Vagina (tissue), 2 donors: ENCODE results near the gene CSMD2. TPM values are rescaled to one million over a fixed set of nuclear protein-coding genes. Genes with fewer than 3 reads are reported as not detected.

Experiments
- DNase-seq, 2 donors: peaks; one replicate each; pipeline ENCODE4 v3.0.0-alpha.2; 2017; ENCODE audit errors: extremely low spot score in 2 of 2
- H3K27ac ChIP-seq: fragments of 200-600 bp; sonication (generic); one replicate; pipeline ENCODE4 v1.5.1; 2019
- H3K27me3 ChIP-seq: fragments of 200-600 bp; sonication (generic); one replicate; pipeline ENCODE4 v1.5.1; 2019
- H3K36me3 ChIP-seq, 2 donors: fragments of 200-600 bp; sonication (generic); one replicate each; pipeline ENCODE4 v1.5.1; 2017 to 2019
- H3K4me1 ChIP-seq: fragments of 200-600 bp; sonication (generic); one replicate; pipeline ENCODE4 v1.5.1; 2019
- H3K4me3 ChIP-seq, 2 donors: fragments of 200-600 bp; sonication (generic); 1 replicate in 1 of 2; 2 replicates in 1 of 2; pipeline ENCODE4 v1.5.1; 2016 to 2019
- H3K9me3 ChIP-seq: fragments of 200-600 bp; sonication (generic); one replicate; pipeline ENCODE4 v1.5.1; 2019
- CTCF ChIP-seq, 3 experiments: fragments of 450-650 bp in 2 of 3; fragments of 200-600 bp in 1 of 3; sonication (generic) in 1 of 3; IDR thresholded peaks; one replicate each; pipeline ENCODE4 v1.5.1; 2017 to 2019; ENCODE audit warnings: antibody characterized with exemption in 3 of 3, mild to moderate bottlenecking in 2 of 3, moderate library complexity in 2 of 3
- POLR2A ChIP-seq, 2 donors: fragments of 450-650 bp; IDR thresholded peaks; one replicate each; pipeline ENCODE4 v1.6.1; 2017; ENCODE audit warnings: antibody characterized with exemption in 2 of 2, mild to moderate bottlenecking in 2 of 2, moderate library complexity in 2 of 2
- POLR2AphosphoS5 ChIP-seq, 2 donors: sonication (generic); formaldehyde crosslinking; IDR thresholded peaks; one replicate each; pipeline ENCODE4 v1.9.0; 2017; ENCODE audit warnings: antibody characterized with exemption in 2 of 2, mild to moderate bottlenecking in 2 of 2, low read depth in 1 of 2; ENCODE audit not compliant: insufficient read depth in 1 of 2
- intact Hi-C: fragments of 100-400 bp; cut with DNase I; formaldehyde crosslinking; loops from one replicate; pipeline ENCODE4 v1.15.1; 2023
- total RNA-seq: library from RNA; depleted of rRNA; stranded (reverse); fragments of >200 nt; gene quantifications from one replicate; pipeline ENCODE4 v1.2.3, GENCODE V29; 2016

Gene CSMD2
- total RNA-seq, 1 donor from 2014 or later = 0.25 TPM

DNA sequence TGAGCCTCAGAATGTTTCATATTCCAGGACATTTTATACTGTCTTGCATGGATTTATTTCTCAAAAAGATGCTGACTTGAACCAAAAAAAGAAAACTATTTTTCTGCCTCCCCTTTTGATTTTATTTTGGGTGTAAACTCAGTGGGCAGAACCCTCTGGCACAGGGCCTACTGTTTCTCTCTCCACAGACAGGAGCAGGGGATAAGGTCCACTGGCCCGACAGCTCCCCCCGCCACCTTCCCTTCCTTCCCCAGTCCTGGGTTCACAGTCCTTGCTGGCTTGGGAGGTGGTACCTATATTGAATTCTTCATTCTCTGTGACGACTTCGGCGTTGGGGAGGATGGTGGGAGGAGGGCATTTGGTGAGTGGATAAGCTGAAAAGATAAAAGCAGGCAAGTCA is 578.2 kb downstream of the CSMD2 start:
- intact Hi-C loops = no loop called here

DNA sequence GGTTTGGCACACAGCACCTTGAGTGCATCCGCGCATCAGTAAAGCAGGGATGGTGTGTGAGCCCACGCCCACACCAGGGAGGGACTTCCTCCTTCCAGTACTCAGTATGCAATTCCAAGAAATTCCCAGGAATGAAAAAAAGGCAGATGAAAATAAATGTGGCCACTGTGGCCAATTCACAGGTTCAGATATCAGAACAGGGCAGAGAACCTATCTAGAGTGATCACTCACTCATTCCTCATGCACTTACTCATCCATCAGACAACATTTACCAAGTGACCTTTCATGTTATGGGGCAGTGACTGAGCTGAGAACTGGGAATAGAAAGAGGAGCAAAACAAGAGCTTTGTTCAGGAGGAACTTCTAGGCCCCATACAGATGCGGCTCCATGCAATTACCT is 578.9 kb downstream of the CSMD2 start:
- Histone ChIP-seq H3K36me3 (no peaks in the 10 kb centered on the region), H3K27ac (no peak overlapping the region), H3K4me3 (no peak overlapping the region), H3K27me3 (no peaks in the 10 kb centered on the region), H3K9me3 (no peaks in the 10 kb centered on the region), H3K4me1 (no peaks in the 10 kb centered on the region)
- intact Hi-C loops = no loop called here
- TF ChIP-seq POLR2A (IDR thresholded peaks at IDR 0.05) (no peak), POLR2AphosphoS5 (IDR thresholded peaks at IDR 0.05; ENCODE audit: insufficient read depth in 1 of 2, low read depth in 1 of 2) (no peak), CTCF (IDR thresholded peaks at IDR 0.05) (no peak)
- peak in 1 of 2 donors; percentile 27 for DNase-seq

More for the DNA sequence above, 578.2 kb downstream of the CSMD2 start:
- Histone ChIP-seq H3K4me1 (no peaks in the 10 kb centered on the region), H3K36me3 (no peaks in the 10 kb centered on the region), H3K27ac (no peak overlapping the region), H3K4me3 (no peak overlapping the region), H3K27me3 (no peaks in the 10 kb centered on the region), H3K9me3 (no peaks in the 10 kb centered on the region)
- no peak for TF ChIP-seq POLR2AphosphoS5 (IDR thresholded peaks at IDR 0.05; ENCODE audit: insufficient read depth in 1 of 2, low read depth in 1 of 2)
- TF ChIP-seq CTCF (IDR thresholded peaks at IDR 0.05) = no peak
- no peak for TF ChIP-seq POLR2A (IDR thresholded peaks at IDR 0.05)
- DNase-seq = peak in 1 of 2 donors; percentile 29

GRCh38 chr1:33583567-33583966 is 581.5 kb downstream of the CSMD2 start:
- no peak overlapping the region for H3K27ac ChIP-seq
- no peaks in the 10 kb centered on the region for H3K9me3 ChIP-seq
- H3K4me3 ChIP-seq = no peak overlapping the region
- no peak for TF ChIP-seq CTCF (IDR thresholded peaks at IDR 0.05)
- no peak for TF ChIP-seq POLR2A (IDR thresholded peaks at IDR 0.05)
- TF ChIP-seq POLR2AphosphoS5 (IDR thresholded peaks at IDR 0.05; ENCODE audit: insufficient read depth in 1 of 2, low read depth in 1 of 2) = no peak
- no peaks in the 10 kb centered on the region for H3K27me3 ChIP-seq
- H3K4me1 ChIP-seq = no peaks in the 10 kb centered on the region
- DNase-seq = peak in 1 of 2 donors; percentile 49
- intact Hi-C loops = no loop called here
- H3K36me3 ChIP-seq = no peaks in the 10 kb centered on the region

- DNase-seq = peak in 1 of 2 donors; percentile 62
- H3K4me3 ChIP-seq = no peak overlapping the region
- no peaks in the 10 kb centered on the region for H3K4me1 ChIP-seq
- H3K9me3 ChIP-seq = no peaks in the 10 kb centered on the region
- TF ChIP-seq CTCF (IDR thresholded peaks at IDR 0.05) (no peak), POLR2AphosphoS5 (IDR thresholded peaks at IDR 0.05; ENCODE audit: insufficient read depth in 1 of 2, low read depth in 1 of 2) (no peak), POLR2A (IDR thresholded peaks at IDR 0.05) (no peak)
- intact Hi-C loops = no loop called here
- H3K27ac ChIP-seq = no peak overlapping the region
- no peaks in the 10 kb centered on the region for H3K36me3 ChIP-seq
- no peaks in the 10 kb centered on the region for H3K27me3 ChIP-seq
These were observed 586.2 kb downstream of the CSMD2 start for GRCh38 chr1:33578557-33579448.

- Histone ChIP-seq H3K27ac (no peak overlapping the region), H3K4me1 (no peaks in the 10 kb centered on the region), H3K36me3 (no peaks in the 10 kb centered on the region), H3K9me3 (no peaks in the 10 kb centered on the region), H3K27me3 (no peaks in the 10 kb centered on the region), H3K4me3 (no peak overlapping the region)
- DNase-seq = peak in 1 of 2 donors; percentile 32
- TF ChIP-seq CTCF (IDR thresholded peaks at IDR 0.05) (no peak), POLR2AphosphoS5 (IDR thresholded peaks at IDR 0.05; ENCODE audit: insufficient read depth in 1 of 2, low read depth in 1 of 2) (no peak), POLR2A (IDR thresholded peaks at IDR 0.05) (no peak)
- intact Hi-C loops = no loop called here
These were observed 587.4 kb downstream of the CSMD2 start for GRCh38 chr1:33577663-33578062.
